Stimulated activated CD4-positive, alpha-beta T cell treated with anti-CD3 and anti-CD28 coated beads, Interleukin-15, amount 100 ng/mL, for 1 hour (primary cell): Measurements from ENCODE around the gene RGPD4.
"Not testable (repeated sequence)": the region's sequence is repeated elsewhere in the genome, so short reads cannot be mapped to it uniquely, and the experiment has no call there.

Experiments used
- DNase-seq, 2 donors: peaks; one replicate each; pipeline ENCODE4 v3.0.0-alpha.2; 2020; ENCODE audit warnings: low read depth in 1 of 2, low spot score in 1 of 2

The RGPD4 gene

DNA sequence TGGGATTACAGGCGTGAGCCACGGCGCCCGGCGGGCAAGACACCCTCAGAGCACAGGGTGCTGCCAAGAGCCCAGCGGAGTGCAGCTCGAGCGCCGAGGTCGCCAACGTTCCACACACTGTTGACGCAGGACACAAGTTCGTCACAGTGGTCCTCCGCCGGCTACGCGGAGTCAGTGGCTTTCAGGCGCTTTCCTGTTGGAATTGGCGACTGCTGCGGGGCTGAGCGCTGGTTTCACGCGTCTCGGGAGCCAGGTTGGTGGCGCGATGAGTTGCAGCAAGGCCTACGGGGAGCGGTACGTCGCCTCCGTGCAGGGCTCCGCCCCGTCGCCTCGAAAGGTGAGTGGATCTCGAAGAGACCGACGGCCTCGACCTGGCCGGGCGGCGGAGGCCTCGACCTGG is at the start of gene RGPD4:
TSS of gene RGPD4 (plus strand) at position 144 of the 400 bp plus-strand sequence. CDS start at position 266, 122 bp downstream.
- DNase-seq, result not testable (repeated sequence)

DNA sequence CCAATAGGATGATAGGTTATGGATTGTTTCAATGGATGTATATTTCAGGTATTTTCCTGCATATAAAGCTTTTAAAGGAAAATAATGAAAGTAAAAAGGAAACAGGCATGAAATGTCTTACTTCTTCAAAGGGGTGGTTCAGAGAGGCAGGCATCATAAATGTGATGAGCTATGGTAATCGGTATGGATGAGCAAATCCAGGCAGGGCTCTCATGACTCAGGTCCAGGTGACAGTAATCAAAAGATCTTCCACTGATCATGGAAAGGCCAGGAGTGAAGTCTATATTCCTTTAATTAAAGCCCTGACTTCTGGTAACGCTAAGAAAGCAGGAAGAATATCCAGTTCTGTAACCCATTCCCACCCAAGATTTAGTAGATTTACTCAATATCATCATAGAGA is 48.7 kb upstream of the RGPD4 start:
- no peak for DNase-seq

DNA sequence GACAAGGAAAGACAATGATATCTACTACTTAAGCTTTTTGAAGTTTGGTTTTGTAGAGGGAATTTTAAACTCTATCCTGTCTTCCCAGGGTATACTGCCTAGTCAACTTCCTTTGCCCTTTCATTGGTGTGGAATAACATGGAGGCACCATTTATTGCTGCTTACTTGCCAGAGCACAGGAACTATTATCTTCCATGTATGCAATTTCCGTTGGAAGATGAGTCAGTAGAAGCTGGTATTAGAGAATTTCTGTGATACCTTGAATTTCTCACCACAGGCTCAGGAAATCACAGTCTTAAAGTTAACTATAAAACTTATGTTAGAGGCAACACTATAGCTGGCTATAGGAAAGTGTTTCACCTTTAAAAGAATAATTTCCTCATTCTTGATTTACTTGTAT is 40.9 kb upstream of the RGPD4 start:
- no peak for DNase-seq

DNA sequence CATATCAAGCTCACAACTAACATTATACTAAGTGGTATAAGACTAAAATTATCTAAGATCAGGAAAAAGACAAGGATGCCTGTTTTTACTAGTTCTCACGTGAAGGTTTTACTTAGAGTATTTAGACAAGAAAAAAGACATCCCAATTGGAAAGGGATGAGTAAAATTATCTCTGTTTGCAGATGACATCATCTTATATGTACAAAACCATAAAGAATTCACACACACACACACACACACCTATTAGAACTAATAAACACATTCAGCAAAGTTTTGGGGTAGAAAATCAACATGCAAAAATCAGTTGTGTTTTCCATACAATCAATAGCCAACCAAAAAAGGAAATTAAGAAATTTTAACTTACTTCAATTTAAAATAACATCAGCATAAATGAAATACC is 35.9 kb upstream of the RGPD4 start:
- no peak for DNase-seq

DNA sequence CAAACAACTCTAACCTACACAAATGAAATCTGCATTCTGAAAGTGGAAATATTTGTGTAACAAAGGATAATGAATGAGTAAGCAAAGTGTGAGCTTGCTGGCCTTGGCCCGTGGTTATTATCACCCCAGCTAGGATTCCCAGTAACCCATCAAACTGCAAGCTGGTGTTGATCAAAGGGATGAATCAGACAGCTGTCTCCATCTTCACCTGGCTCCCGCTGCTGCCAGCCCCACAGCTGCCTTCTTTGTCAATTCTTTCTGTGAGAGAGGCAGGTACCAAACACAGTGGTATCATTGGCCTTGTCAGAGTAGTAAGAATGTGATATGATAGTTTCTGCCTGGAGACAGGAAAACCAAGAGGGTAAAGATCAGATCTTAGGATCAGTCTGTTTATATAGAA is 25.2 kb upstream of the RGPD4 start:
- no peak for DNase-seq

DNA sequence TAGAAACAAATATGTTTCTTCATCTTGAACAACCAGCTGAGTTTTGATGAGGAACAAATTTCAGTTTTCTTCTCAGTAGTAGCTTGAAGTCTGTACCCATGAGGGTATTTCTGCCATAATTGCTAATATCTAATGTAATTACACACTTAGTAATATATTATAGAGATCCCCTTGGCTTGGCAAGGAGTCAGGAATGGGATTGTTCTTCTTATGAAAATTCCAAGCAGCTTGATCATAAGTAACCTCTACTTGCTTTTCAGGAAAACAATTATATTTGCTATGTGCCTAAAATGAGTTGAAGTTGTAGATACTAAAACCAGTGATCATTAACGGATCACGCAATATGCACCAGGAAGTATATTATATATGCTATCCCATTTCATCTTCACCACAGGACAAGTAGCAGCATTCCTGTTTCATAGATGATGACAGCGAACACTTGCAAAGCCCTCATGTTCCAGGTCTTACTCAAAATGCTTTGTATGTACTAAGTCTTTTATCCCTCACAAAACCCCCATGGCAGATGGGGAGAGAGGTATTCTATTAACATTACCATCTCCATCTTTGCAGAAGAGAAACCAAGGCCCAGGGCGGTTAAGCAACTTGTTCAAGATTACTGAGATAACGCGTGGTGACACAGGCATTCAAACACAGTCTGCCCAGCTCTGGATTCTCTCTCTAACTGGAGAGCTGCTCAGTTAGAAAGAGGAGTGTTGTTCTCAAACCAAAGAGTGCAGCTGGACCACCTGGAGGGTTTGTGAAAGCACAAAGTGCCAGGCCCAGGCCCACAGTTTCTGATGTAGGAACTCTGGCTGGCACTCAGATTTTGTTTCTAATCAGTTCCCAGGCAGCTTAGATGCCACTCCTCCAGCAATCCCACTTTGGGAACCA is 21.8 kb upstream of the RGPD4 start:
- DNase-seq, result no peak

DNA sequence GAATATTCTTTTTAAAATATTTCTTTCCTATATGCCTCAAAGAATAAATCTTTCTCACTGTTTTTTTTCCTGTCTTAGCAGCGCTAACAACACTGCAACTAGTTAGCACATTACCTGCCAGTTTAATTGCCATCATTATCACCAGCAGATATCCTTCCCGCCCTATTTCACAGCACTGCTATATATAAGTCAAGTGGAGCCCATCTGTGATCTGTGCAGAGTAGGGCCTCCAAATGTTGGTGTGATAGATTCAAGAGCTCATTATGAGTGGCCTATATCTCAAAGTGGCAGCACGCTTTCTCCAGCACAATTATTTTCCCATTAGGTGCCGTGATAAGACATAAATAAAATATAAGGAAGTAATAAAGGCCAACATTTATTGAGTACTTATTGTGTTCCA is 19.8 kb upstream of the RGPD4 start:
- no peak for DNase-seq

DNA sequence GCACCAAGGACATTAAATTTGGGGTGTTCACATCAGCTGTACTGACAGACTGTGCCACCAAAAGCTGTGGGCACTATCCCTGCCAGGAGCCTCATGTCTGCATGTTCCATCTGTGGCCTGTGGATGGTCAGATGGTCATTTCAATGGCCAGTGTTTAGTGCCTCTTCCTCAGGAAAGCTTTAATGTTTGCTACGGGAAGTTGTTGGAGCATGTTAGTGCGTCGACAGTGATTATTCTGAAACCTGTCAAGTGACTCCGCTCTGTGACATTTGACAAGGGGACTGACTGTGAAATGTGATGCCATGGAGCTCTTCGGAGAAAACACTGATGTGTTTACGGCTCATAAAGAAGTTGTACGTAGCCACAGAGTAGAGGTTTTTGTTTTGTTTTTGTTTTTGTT is 18.7 kb upstream of the RGPD4 start:
- no peak for DNase-seq

DNA sequence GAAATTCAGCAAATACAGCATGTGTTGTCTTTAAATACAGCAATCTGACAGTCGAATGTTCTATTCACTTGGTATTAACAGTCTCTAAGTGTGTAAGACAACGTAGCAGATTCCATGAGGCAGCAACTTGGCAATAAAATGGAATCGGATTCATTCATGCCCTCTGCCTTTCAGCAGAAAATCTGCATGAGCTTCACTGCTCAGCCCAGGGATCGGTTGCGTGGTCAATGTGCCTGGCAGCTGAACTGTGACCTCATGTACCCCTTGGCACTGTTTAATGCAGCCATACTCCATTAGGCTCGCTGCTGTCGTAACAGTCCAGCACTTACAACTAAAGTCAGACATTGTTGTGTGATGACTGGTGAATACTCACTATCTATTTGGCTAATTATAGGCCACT is 17.7 kb upstream of the RGPD4 start:
- no peak for DNase-seq

DNA sequence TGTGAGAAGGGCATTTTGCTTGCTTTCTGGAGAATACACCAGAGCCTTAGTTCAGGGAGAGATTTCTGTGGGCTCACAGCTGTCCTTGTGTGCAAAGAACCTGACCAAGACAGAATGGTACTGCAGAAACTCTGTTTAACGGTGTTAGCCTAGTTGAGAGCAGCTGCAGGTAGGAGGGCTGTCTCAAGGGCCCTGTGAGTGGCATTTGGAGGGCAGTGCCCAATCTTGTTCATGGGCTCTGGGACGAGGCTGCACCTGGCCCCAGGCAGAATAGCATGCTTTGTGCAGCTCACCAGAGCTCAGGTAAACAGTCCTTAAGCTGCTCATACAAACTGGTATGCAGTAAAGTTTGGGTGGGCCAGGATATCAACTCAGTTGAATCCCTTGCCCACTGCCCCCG is 16.9 kb upstream of the RGPD4 start:
- no peak for DNase-seq

DNA sequence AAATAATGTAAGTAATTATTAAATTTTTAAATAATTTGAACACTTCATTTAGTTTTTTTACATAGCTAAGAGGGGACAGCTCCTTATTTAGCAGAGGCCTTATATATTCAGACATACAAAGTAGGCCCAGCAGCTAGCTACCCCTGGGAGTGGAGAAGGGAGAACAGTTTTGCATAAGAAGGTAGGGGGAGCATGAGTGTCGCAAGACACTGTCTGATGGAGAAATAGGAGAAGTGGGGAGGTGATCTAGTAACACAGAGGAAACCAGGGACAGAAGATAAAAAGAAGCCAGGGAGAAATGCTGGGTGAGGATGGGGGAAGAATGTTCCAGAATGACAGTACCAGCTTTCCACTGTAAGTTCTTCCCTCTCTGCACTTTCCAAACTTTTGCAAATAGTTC is 16.0 kb upstream of the RGPD4 start:
- DNase-seq, result no peak

DNA sequence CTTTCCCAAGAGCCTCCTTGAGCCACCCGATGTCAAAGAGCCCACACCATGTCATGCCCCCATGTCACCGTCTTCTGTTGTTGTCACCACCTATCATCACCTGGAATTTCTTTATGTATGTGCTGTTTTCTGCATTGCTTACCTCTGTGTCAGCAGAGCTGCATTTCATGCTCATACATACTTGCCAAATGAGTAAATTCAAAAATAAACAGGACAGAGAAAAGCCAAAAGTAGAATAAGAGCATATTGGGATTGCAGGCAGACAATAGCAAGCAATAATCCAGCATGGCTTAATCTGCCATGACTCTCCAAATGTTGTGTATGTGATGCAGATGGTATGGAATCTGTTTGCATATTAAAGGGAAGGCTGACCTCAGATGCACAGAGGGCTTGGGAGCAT is 15.3 kb upstream of the RGPD4 start:
- DNase-seq, result no peak

DNA sequence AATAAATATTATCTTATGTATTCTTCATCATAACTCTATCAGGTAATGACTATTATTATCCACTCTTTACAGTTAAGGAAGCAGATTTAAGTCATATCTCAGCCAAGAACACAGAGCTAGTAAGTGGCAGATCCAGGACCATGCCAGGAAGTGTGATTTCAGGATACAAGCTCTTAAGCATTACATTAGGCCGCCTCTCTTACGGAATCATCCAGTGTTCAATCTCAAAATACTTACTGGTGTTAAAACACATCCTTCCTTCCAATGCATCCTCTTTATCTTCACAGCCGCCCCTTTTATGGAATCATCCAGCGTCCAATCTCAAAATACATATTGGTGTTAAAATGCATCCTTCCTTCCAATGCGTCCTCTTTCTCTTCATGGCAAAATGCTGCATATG is 14.7 kb upstream of the RGPD4 start:
- no peak for DNase-seq

DNA sequence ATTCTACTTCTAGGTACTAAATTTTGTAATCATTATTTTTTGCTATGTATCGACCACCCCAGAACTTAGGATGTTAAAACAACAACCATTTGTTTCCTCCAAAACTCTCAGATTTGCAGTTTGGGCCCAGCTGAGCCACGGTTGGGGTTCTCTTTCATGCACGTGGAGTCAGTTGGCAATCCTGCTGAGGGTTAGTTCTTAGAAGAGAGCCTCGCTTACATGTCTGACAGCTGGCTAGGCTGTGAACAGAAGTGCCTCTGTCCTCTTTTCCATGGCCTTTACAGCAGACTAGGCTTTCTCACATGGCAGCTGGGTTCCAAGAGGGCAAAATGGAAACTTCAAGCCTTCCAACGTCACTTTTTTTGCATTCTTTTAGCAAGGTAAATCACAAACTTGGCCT is 9.3 kb upstream of the RGPD4 start:
- DNase-seq, result no peak

DNA sequence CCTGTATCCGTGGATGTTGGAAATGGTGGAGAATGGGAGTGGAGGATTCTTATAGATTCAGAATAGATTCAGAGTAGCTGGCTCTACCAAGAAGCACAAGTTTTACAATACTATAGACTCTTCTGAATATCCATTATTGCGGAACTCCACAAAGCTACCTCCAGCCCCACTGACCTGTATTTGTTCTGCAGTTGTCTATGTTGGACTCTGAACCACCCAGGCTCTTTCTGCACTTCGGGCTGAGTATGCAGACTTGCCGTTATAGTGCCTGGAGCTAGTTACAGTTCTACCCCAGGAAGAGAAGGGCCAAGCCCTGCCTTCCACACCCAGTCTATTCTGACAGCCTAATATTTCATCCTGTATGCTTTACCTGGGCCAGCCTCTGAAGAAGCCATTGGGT is 4.4 kb upstream of the RGPD4 start:
- no peak for DNase-seq

DNA sequence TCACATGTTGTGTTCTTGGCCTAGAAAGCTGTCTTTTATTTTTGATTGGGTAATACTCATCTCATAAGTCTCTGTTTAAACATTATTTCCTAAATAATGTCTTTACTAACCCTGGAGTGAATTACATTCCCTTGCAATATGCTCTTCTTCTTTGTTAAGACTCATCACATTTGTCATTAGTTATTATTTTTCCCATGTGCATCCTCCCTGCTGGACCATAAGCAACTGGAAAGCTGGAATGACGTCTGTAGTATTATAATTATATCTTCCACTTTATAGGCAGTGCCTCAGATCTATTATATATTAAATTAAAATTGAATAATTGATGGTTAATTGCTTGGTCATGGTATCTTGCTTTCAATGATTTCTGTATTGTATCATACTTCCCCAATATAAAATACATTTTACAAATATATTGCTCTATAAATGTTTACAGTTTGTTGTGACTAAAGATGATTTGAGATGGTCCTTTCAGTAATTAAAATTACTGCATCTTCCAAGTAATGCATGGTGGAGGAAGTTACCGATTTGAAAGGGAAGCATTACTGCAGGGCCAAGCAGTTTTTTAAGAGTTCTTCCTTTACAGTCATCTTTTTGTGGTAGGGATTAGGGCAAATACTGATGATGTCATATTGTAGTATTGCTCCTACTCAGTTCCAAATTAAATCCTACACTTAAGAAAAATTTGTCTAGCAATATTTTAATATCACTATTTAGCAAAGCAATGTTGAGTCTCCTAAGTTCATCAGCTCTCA is 2.1 kb upstream of the RGPD4 start:
- no peak for DNase-seq

DNA sequence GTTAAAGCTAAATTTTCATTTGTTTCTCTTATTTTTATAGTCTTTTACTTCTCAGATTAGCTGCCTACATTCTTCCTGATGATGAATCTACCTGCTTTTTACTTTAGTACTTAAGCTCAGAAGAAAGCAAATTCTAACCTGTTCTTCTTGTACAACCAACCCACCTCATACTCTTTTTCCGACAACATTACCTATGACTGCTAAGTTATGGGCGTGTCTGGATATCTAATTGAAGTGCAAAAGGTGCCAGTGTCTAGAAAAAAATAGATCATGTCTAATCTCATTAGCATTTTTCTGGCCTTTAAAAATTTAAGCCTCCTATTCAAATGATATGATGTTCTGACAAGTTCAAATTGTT is 1.5 kb upstream of the RGPD4 start:
- no peak for DNase-seq

DNA sequence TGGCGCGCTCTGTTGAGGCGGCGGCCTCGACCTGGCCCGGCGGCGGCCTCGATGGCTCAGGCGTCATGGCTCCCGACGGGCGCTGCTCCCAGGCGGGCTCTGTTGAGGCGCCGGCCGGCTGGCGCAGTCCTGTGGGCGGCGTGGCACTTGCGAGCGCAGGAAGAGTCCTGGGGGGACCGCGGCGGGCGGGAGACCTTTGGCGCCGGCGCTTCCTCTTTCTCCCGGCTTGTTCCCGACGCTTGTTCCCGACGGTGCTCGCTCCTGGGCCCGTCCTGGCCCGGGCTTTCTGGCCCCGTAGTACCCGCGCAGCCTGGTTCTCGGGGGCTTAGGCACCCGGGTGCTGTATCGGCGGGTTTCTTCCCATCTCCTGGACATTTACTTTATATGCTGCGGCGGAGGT is 2.8 kb downstream of the RGPD4 start:
- not testable (repeated sequence) for DNase-seq

DNA sequence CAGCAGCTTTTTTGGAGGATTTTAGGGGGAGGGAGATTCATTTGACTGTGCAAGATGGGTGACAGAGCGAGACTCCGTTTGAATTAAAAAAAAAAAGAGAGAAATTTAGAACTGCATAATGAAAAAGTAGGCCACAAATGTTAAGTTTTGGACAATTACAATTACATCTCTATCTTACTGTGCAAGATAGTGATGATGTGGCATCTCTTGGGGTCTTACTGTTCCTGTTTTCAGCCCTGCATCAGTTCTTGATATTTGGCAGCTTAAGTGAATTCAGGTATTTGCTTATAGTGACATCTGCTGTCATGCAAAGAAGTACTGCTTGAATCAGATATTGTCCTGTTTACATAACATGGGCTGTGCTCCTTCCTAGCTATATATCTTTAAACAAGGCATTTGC is 6.5 kb downstream of the RGPD4 start:
- not testable (repeated sequence) for DNase-seq

DNA sequence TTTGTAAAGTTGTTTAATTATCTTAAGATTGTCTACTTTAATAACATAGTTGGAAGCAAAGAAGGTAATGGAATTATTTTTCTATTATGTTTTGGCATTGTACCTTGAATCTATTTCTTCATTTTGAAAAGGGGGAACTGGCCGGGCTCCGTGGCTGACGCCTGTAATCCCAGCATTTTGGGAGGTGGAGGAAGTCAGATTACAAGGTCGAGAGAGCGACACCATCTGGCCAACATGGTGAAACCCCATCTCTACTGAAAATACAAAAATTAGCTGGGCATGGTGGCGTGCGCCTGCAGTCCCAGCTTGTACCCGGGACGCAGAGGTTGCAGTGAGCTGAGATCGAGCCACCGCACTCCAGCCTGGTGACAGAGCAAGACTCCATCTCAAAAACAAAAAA is 6.9 kb downstream of the RGPD4 start:
- not testable (repeated sequence) for DNase-seq

DNA sequence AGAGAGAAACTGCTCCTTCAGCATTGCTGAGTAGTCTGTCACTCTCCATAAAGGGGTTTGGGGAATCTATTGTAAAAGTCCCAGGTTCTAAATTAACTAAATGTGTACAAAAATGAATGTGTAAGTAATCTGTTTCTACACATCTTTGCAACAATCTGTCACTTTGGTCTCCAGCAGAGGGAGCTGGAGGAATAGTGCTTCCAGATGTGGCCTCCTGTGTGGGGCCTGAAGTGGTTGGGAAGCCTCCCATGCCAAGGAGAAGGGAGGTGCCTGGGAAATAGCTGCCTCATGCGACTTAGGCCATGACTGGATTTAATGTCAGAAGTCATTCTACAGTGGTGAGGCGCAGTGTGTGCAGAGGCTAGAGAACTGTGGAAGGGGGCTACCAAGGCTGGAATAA is 89.4 kb downstream of the RGPD4 start:
- DNase-seq, result not testable (repeated sequence)

DNA sequence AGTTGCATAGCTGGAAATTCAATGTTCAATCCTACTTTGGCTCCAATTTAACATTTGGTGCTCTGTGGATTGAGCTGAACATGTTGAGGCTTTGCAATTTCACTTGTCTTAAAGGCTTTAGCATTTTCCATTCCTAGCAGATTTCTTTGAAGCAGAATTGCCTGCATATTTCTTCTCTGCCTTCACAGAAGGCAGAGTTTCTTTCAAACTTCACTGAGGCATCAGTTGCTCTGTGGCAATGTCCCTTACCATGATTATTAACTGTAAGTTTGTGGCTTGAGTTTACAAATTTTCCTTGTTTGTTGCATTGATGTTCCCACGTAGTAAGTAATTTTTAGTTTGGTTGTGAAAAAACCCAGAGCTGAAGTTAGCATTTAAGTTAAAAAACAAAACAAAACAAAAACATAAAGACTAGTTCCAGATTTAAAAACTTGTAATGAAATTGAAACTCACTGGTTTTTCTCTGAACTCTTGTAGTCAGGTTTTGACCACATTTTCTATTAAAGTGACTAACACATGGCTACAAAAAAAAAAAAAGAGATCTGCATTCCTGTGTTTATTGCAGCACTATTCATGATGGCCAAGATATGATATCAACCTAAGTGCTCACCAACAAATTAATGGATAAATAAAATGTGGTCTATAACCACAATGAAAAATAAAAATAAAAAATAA is 90.1 kb downstream of the RGPD4 start:
- DNase-seq, result not testable (repeated sequence)
